HFF-Myc (cell line): ENCODE results near the gene CCM2L.

Experiments
- DNase-seq: peaks from one replicate; pipeline ENCODE4 v3.0.0-alpha.2; 2011; ENCODE audit warnings: low read depth; ENCODE audit errors: extremely low read depth
- H3K4me3 ChIP-seq: replicated peaks from 2 replicates; pipeline ENCODE4 v1.5.1; 2011; ENCODE audit warnings: low read depth, mild to moderate bottlenecking, control low read depth, low read length
- TF ChIP-seq, protein P1 (sequence below): IDR thresholded peaks from 2 replicates; pipeline ENCODE4 v1.5.1; 2012; ENCODE audit warnings: mild to moderate bottlenecking, low read depth, low read length, control low read depth; ENCODE audit errors: missing control alignments

The CCM2L gene

DNA sequence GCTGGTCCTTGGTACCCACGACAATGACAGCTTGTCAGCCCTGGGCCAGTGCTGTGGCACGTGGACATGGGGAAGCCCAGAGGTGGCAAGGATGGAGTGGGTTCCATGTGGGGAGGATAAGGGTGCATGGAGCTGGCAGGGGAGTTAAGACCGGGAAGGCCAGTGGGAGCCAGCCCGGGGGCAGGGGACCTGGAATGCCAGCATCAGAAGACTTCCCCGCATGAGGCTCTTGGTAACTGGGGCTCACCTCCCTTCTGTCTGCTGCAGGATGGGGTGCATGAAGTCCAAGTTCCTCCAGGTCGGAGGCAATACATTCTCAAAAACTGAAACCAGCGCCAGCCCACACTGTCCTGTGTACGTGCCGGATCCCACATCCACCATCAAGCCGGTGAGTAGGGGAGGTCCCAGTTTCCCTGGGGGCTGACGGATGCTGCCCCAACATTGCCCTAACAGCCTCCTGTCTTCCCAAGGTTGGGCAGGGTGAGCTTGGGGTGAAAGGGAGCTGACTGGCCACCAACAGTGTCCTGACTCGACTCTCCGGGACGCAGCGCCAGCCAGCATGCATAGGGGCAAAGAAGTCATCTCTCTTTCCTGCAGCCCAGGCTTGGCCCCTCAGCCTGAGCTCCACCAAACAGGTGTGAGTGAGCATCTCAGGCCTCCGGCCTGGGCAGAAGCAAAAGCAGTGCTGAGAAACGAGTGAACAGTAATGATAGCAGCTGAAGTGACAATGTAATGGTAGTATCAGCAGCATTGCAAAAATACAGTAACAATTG lies 61.3 kb downstream of the CCM2L start:
- TF ChIP-seq, protein P1, sequence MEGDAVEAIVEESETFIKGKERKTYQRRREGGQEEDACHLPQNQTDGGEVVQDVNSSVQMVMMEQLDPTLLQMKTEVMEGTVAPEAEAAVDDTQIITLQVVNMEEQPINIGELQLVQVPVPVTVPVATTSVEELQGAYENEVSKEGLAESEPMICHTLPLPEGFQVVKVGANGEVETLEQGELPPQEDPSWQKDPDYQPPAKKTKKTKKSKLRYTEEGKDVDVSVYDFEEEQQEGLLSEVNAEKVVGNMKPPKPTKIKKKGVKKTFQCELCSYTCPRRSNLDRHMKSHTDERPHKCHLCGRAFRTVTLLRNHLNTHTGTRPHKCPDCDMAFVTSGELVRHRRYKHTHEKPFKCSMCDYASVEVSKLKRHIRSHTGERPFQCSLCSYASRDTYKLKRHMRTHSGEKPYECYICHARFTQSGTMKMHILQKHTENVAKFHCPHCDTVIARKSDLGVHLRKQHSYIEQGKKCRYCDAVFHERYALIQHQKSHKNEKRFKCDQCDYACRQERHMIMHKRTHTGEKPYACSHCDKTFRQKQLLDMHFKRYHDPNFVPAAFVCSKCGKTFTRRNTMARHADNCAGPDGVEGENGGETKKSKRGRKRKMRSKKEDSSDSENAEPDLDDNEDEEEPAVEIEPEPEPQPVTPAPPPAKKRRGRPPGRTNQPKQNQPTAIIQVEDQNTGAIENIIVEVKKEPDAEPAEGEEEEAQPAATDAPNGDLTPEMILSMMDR: no peak
- no peak overlapping the region for H3K4me3 ChIP-seq
- DNase-seq: no peak

DNA sequence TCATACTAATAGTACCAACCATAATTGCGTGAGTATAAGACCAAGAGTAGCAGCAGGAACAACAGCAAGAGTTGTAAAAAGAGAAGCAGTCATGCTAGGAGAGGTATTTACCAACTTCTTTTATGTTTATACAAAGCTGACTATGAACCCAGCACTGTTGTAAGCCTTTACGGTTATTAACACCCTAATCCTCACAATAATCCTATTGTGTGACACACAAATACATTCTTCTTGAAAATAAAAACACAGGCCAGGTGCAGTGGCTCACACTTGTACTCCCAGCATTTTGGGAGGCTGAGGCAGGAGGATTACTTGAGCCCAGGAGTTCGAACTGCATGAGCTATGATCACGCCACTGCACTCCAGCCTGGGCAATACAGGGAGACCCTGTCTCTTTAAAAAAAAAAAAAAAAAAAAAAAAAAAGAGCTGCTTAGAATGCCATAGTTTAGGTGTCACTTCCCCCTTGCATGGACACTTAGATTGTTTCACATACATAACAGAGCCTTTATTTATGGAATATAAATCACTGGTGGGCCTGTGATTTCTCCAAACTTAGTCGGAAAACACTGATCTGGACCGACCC lies 62.0 kb downstream of the CCM2L start:
- H3K4me3 ChIP-seq: no peak overlapping the region
- TF ChIP-seq, protein P1: no peak
- no peak for DNase-seq

DNA sequence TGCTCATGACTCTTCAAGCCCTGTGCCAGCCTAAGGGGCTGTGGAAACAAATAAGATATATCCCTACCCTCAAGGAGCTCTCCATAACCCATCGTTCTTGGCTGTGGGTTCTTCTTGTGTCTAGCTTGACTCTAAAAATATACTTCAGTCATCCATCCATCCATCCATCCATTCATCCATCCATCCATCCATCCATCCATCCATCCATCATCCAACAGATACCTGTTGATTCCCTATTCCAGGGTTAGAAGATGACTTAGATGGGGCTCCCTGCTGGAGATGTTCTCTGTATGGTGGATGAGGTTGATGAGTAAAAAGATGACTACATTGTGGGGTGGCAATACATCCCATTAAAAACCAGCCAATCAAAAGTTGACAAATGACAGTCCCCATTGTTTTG lies 65.3 kb downstream of the CCM2L start:
- H3K4me3 ChIP-seq: no peak overlapping the region
- TF ChIP-seq, protein P1: no peak
- no peak for DNase-seq

DNA sequence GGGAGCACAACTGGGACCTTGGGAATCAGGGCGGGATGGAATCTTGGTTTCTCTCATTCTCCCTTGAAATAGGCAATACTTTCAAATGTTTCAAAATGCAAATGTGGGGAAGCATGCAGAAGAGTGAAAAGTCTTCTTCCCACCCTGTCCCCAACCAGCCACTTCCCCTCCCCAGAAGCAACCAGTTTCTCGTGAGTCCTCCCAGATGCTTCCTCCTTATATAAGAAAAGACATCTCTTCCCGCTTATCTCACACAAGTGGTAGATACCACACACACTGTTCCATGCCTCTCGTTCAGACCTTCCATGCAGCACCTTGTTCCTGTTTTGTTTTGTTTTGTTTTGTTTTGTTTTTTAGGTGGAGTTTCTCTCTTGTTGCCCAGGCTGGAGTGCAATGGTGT lies 67.0 kb downstream of the CCM2L start:
- TF ChIP-seq, protein P1: no peak
- H3K4me3 ChIP-seq: no peak overlapping the region
- no peak for DNase-seq

DNA sequence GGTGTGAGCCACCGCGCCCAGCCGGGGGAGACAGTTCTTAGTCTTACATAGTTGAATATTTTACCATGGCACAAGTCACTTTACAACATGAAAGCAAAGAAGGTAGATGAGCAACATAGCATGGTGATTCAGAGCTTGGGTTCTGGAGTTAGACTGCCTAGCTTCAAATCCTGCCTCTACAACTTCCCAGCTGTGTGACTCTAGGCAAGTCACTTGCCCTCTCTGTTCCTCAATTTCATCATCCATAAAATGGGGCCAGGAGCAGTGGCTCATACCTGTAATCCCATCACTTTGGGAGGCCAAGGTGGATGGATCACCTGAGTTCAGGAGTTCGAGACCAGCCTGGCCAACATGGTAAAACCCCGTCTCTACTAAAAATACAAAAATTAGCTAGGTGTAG lies 68.1 kb downstream of the CCM2L start:
- no peak overlapping the region for H3K4me3 ChIP-seq
- no peak for DNase-seq
- TF ChIP-seq, protein P1: no peak

DNA sequence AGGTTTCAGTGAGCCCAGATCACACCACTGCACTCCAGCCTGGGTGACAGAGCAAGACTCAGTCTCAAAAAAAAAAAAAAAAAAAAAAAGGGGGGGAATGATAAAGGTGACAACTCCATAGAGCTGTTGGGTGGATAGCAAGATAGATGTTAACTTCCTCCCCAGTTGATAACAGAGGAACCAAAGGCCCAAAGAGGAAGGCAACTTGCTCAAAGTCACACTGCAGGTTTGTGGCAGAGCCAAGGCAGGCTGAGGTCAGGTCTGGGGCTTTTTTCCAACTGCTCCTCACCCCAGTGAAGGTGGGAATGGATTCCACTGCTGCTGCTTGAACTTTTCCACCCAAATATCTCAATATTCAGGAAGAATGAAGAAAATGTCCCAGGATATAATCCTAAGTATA lies 68.6 kb downstream of the CCM2L start:
- TF ChIP-seq, protein P1: no peak
- no peak for DNase-seq
- H3K4me3 ChIP-seq: no peak overlapping the region

DNA sequence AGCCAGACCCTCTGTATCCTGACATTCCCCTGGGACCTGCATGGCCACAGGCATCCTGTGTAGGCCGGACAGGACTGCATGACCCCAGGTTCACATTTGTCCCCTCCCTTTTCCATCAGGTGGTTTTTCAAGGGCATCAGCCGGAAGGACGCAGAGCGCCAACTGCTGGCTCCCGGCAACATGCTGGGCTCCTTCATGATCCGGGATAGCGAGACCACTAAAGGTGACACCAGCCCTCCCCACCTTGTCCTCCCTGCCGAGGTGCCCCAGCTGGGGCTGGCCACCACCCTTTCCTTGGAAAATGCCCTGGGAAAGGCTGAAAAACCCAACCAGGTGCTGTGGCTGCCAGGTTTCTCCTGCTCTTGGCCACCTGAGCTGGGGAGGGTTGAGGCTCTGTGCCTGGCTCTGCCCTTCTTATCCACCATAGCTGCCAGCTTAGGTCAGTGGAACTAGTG lies 69.4 kb downstream of the CCM2L start:
- DNase-seq: no peak
- H3K4me3 ChIP-seq: no peak overlapping the region
- TF ChIP-seq, protein P1: no peak
